GM19468 (cell line): ENCODE measurements around the gene DUSP21.
A peak's percentile ranks its signal among the peaks of the same experiment; 100 is the strongest.
"Not testable (repeated sequence)": the region's sequence is repeated elsewhere in the genome, so short reads cannot be mapped to it uniquely, and the experiment has no call there.

ENCODE experiments used
- ATAC-seq: cut with Tn5 transposase; IDR thresholded peaks from one replicate; pipeline ENCODE4 v1.9.1; 2021; ENCODE audit warnings: mild to moderate bottlenecking, moderate library complexity, moderate number of reproducible peaks; ENCODE audit not compliant: unreplicated experiment; ENCODE audit errors: extremely low read depth

Gene DUSP21

GRCh38 chrX:44843753-44844152 lies at the start of gene DUSP21:
TSS of gene DUSP21 (plus strand) at chrX:44844021. CDS start at chrX:44844133, 112 bp downstream.
- ATAC-seq, result no peak

- no peak for ATAC-seq
These were observed 47.8 kb upstream of the DUSP21 start for GRCh38 chrX:44795945-44796450.

GRCh38 chrX:44802613-44803012 lies 41.2 kb upstream of the DUSP21 start:
- ATAC-seq, result no peak

GRCh38 chrX:44815681-44816080 lies 28.1 kb upstream of the DUSP21 start:
- no peak for ATAC-seq

- ATAC-seq, result no peak
These were observed 27.5 kb upstream of the DUSP21 start for GRCh38 chrX:44816367-44816766.

- ATAC-seq, result no peak
These were observed 26.8 kb upstream of the DUSP21 start for GRCh38 chrX:44817029-44817428.

- ATAC-seq, result no peak
These were observed 21.2 kb upstream of the DUSP21 start for GRCh38 chrX:44822601-44823000.

GRCh38 chrX:44823193-44823592 lies 20.6 kb upstream of the DUSP21 start:
- not testable (repeated sequence) for ATAC-seq

GRCh38 chrX:44828008-44828605 lies 15.7 kb upstream of the DUSP21 start:
- ATAC-seq, result no peak

GRCh38 chrX:44829832-44830231 lies 14.0 kb upstream of the DUSP21 start:
- ATAC-seq, result no peak

- ATAC-seq, result no peak
These were observed 1.1 kb upstream of the DUSP21 start for GRCh38 chrX:44842550-44843317.

- ATAC-seq, result no peak
These were observed 511 bp upstream of the DUSP21 start for GRCh38 chrX:44843318-44843702.

GRCh38 chrX:44844204-44844603 lies 383 bp downstream of the DUSP21 start:
- no peak for ATAC-seq

GRCh38 chrX:44850891-44851290 lies 7.1 kb downstream of the DUSP21 start:
- not testable (repeated sequence) for ATAC-seq

GRCh38 chrX:44871114-44871645 lies 27.4 kb downstream of the DUSP21 start:
- no peak for ATAC-seq

GRCh38 chrX:44871931-44872820 lies 28.4 kb downstream of the DUSP21 start:
- peak; percentile 5 for ATAC-seq

GRCh38 chrX:44872821-44873414 lies 29.1 kb downstream of the DUSP21 start, which contains the start of gene KDM6A:
TSS of gene KDM6A (plus strand) at chrX:44873188. CDS start at chrX:44873552, 364 bp downstream.
- peak; percentile 92 for ATAC-seq

GRCh38 chrX:44873415-44874276 lies 29.8 kb downstream of the DUSP21 start:
- no peak for ATAC-seq
